ENCODE measurements around the gene DNHD1. TPM values are rescaled to one million over a fixed set of nuclear protein-coding genes. Genes with fewer than 3 reads are reported as not detected.

The DNHD1 gene
- total and polyA plus RNA-seq, 9 of the 15 experiments (the other 6 are each of a cell fraction or from before 2014, with no cell fraction given) = 0.82 to 9.7 (median 3.8) TPM

GRCh38 chr11:6576471-6577373 lies 79.6 kb downstream of the DNHD1 start (continued):
- TF ChIP-seq, protein P1, sequence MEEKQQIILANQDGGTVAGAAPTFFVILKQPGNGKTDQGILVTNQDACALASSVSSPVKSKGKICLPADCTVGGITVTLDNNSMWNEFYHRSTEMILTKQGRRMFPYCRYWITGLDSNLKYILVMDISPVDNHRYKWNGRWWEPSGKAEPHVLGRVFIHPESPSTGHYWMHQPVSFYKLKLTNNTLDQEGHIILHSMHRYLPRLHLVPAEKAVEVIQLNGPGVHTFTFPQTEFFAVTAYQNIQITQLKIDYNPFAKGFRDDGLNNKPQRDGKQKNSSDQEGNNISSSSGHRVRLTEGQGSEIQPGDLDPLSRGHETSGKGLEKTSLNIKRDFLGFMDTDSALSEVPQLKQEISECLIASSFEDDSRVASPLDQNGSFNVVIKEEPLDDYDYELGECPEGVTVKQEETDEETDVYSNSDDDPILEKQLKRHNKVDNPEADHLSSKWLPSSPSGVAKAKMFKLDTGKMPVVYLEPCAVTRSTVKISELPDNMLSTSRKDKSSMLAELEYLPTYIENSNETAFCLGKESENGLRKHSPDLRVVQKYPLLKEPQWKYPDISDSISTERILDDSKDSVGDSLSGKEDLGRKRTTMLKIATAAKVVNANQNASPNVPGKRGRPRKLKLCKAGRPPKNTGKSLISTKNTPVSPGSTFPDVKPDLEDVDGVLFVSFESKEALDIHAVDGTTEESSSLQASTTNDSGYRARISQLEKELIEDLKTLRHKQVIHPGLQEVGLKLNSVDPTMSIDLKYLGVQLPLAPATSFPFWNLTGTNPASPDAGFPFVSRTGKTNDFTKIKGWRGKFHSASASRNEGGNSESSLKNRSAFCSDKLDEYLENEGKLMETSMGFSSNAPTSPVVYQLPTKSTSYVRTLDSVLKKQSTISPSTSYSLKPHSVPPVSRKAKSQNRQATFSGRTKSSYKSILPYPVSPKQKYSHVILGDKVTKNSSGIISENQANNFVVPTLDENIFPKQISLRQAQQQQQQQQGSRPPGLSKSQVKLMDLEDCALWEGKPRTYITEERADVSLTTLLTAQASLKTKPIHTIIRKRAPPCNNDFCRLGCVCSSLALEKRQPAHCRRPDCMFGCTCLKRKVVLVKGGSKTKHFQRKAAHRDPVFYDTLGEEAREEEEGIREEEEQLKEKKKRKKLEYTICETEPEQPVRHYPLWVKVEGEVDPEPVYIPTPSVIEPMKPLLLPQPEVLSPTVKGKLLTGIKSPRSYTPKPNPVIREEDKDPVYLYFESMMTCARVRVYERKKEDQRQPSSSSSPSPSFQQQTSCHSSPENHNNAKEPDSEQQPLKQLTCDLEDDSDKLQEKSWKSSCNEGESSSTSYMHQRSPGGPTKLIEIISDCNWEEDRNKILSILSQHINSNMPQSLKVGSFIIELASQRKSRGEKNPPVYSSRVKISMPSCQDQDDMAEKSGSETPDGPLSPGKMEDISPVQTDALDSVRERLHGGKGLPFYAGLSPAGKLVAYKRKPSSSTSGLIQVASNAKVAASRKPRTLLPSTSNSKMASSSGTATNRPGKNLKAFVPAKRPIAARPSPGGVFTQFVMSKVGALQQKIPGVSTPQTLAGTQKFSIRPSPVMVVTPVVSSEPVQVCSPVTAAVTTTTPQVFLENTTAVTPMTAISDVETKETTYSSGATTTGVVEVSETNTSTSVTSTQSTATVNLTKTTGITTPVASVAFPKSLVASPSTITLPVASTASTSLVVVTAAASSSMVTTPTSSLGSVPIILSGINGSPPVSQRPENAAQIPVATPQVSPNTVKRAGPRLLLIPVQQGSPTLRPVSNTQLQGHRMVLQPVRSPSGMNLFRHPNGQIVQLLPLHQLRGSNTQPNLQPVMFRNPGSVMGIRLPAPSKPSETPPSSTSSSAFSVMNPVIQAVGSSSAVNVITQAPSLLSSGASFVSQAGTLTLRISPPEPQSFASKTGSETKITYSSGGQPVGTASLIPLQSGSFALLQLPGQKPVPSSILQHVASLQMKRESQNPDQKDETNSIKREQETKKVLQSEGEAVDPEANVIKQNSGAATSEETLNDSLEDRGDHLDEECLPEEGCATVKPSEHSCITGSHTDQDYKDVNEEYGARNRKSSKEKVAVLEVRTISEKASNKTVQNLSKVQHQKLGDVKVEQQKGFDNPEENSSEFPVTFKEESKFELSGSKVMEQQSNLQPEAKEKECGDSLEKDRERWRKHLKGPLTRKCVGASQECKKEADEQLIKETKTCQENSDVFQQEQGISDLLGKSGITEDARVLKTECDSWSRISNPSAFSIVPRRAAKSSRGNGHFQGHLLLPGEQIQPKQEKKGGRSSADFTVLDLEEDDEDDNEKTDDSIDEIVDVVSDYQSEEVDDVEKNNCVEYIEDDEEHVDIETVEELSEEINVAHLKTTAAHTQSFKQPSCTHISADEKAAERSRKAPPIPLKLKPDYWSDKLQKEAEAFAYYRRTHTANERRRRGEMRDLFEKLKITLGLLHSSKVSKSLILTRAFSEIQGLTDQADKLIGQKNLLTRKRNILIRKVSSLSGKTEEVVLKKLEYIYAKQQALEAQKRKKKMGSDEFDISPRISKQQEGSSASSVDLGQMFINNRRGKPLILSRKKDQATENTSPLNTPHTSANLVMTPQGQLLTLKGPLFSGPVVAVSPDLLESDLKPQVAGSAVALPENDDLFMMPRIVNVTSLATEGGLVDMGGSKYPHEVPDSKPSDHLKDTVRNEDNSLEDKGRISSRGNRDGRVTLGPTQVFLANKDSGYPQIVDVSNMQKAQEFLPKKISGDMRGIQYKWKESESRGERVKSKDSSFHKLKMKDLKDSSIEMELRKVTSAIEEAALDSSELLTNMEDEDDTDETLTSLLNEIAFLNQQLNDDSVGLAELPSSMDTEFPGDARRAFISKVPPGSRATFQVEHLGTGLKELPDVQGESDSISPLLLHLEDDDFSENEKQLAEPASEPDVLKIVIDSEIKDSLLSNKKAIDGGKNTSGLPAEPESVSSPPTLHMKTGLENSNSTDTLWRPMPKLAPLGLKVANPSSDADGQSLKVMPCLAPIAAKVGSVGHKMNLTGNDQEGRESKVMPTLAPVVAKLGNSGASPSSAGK (IDR thresholded peaks at IDR 0.05) = peak; percentile 18; the same call in 1 of the 2 replicates
- TF ChIP-seq GABPB1 (CRISPR knock-in tag; IDR thresholded peaks at IDR 0.05) (no peak), ATF7 (IDR thresholded peaks at IDR 0.05) (peak; percentile 69; the same call in 1 of the 2 replicates)
- TF ChIP-seq, protein P2, sequence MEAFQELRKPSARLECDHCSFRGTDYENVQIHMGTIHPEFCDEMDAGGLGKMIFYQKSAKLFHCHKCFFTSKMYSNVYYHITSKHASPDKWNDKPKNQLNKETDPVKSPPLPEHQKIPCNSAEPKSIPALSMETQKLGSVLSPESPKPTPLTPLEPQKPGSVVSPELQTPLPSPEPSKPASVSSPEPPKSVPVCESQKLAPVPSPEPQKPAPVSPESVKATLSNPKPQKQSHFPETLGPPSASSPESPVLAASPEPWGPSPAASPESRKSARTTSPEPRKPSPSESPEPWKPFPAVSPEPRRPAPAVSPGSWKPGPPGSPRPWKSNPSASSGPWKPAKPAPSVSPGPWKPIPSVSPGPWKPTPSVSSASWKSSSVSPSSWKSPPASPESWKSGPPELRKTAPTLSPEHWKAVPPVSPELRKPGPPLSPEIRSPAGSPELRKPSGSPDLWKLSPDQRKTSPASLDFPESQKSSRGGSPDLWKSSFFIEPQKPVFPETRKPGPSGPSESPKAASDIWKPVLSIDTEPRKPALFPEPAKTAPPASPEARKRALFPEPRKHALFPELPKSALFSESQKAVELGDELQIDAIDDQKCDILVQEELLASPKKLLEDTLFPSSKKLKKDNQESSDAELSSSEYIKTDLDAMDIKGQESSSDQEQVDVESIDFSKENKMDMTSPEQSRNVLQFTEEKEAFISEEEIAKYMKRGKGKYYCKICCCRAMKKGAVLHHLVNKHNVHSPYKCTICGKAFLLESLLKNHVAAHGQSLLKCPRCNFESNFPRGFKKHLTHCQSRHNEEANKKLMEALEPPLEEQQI (IDR thresholded peaks at IDR 0.05) = no peak
